HCT116 (cell line): ENCODE results near the gene KLHL24. TPM values are rescaled to one million over a fixed set of nuclear protein-coding genes. Genes with fewer than 3 reads are reported as not detected.
A peak's percentile ranks its signal among the peaks of the same experiment; 100 is the strongest.

ENCODE experiments used
- ATAC-seq: fragments of 200-7000 bp; cut with Tn5 transposase; 2 replicates; pipeline ENCODE4 v1.9.1; 2020; ENCODE audit warnings: mild to moderate bottlenecking, moderate library complexity
- BruUV-seq: library from RNA; stranded (reverse); fragments of 400-500 nt; replicated peaks from 2 replicates; lab custom pipeline; 2021; lab: Mats Ljungman, UMichigan
- CTCF ChIA-PET: fragments of 300-600 bp; sonication (Branson Sonifier 250); formaldehyde crosslinking; loops from one replicate; lab custom pipeline; 2021; ENCODE audit warnings: antibody characterized with exemption; lab: Charles Lee
- POLR2A ChIA-PET: fragments of 300-600, 350-600 bp; sonication (Branson Sonifier 250); formaldehyde crosslinking; loops from one replicate; lab custom pipeline; 2021; ENCODE audit warnings: antibody characterized with exemption; lab: Charles Lee
- RAD21 ChIA-PET, 2 experiments: fragments of 300-600 bp; sonication (Branson Sonifier 250); formaldehyde crosslinking; loops; one replicate each; lab custom pipeline; 2023; ENCODE audit warnings: low total read pairs in 2 of 2; ENCODE audit not compliant: uncharacterized antibody in 2 of 2, unreplicated experiment in 2 of 2, low non-redundant PET in 1 of 2; lab: Charles Lee
- DNase-seq: peaks from one replicate; pipeline ENCODE4 v3.0.0-alpha.2; 2010; ENCODE audit warnings: low read depth, low spot score
- H2AFZ ChIP-seq: fragments of 200-600 bp; shearing (Covaris generic), sonication (generic); 2 replicates; pipeline ENCODE4 v1.6.1; 2017; ENCODE audit warnings: low read depth, mixed run types, mixed read lengths, antibody characterized with exemption, low read length; ENCODE audit not compliant: poor library complexity, severe bottlenecking
- H3K27ac ChIP-seq: 2 replicates; pipeline ENCODE4 v1.5.1; 2012; ENCODE audit warnings: low read depth, low read length
- H3K27me3 ChIP-seq: fragments of 200-600 bp; sonication (generic); 2 replicates; pipeline ENCODE4 v1.6.1; 2016; ENCODE audit warnings: mixed run types, low read length, mixed read lengths; ENCODE audit not compliant: insufficient read depth
- H3K36me3 ChIP-seq, 2 experiments: fragments of 200-500 bp in 1 of 2; fragments of 200-600 bp in 1 of 2; sonication (Bioruptor generic) in 1 of 2; sonication (generic) in 1 of 2; 2 replicates each; pipeline versions ENCODE4 v1.5.1 to v1.6.1; 2014 to 2016; ENCODE audit warnings: low read length in 2 of 2, inconsistent platforms in 1 of 2, mixed read lengths in 1 of 2, mixed run types in 1 of 2; ENCODE audit not compliant: insufficient read depth in 2 of 2, control insufficient read depth in 1 of 2
- H3K4me1 ChIP-seq, 2 experiments: fragments of 200-600 bp in 1 of 2; sonication (generic) in 1 of 2; 2 replicates each; pipeline versions ENCODE4 v1.5.1 to v1.6.1; 2012 to 2017; ENCODE audit warnings: low read length in 2 of 2, inconsistent platforms in 1 of 2, mild to moderate bottlenecking in 1 of 2, mixed read lengths in 1 of 2, mixed run types in 1 of 2, moderate library complexity in 1 of 2; ENCODE audit not compliant: insufficient read depth in 2 of 2, control insufficient read depth in 1 of 2
- H3K4me2 ChIP-seq: fragments of 200-600 bp; sonication (generic); 2 replicates; pipeline ENCODE4 v1.6.1; 2017; ENCODE audit warnings: mixed run types, low read length, mixed read lengths
- H3K4me3 ChIP-seq, 2 experiments: fragments of 200-600 bp in 1 of 2; sonication (generic) in 1 of 2; replicated peaks in 1 of 2; 2 replicates each; pipeline ENCODE4 v1.5.1; 2011 to 2016; ENCODE audit warnings: low read length in 2 of 2, control low read depth in 1 of 2, low read depth in 1 of 2, mild to moderate bottlenecking in 1 of 2, mixed read lengths in 1 of 2, mixed run types in 1 of 2
- H3K79me2 ChIP-seq: fragments of 200-600 bp; sonication (generic); 2 replicates; pipeline ENCODE4 v1.6.1; 2017; ENCODE audit warnings: mild to moderate bottlenecking, mixed run types, low read length, moderate library complexity, mixed read lengths; ENCODE audit not compliant: insufficient read depth
- H3K9ac ChIP-seq: fragments of 200-600 bp; sonication (generic); 2 replicates; pipeline ENCODE4 v1.6.1; 2016; ENCODE audit warnings: low read length, mixed read lengths
- H3K9me2 ChIP-seq: fragments of 200-600 bp; sonication (generic), shearing (Covaris generic); 2 replicates; pipeline ENCODE4 v1.6.1; 2017; ENCODE audit warnings: mixed run types, mild to moderate bottlenecking, moderate library complexity; ENCODE audit not compliant: insufficient read depth
- H3K9me3 ChIP-seq, 2 experiments: fragments of 200-500 bp in 1 of 2; fragments of 200-600 bp in 1 of 2; sonication (Bioruptor generic) in 1 of 2; sonication (generic) in 1 of 2; 2 replicates each; pipeline ENCODE4 v1.6.1; 2014 to 2017; ENCODE audit warnings: low read length in 2 of 2, mixed read lengths in 2 of 2, inconsistent platforms in 1 of 2, low read depth in 1 of 2, mild to moderate bottlenecking in 1 of 2, mixed run types in 1 of 2, moderate library complexity in 1 of 2; ENCODE audit not compliant: control insufficient read depth in 1 of 2, insufficient read depth in 1 of 2
- H4K20me1 ChIP-seq: fragments of 200-600 bp; sonication (generic), shearing (Covaris generic); 2 replicates; pipeline ENCODE4 v1.6.1; 2017; ENCODE audit warnings: mixed run types, mild to moderate bottlenecking, moderate library complexity; ENCODE audit not compliant: insufficient read depth
- ATF3 ChIP-seq: IDR thresholded peaks from 2 replicates; pipeline ENCODE4 v1.6.1; 2012
- CTCF ChIP-seq, 3 experiments: fragments of 200-600 bp in 1 of 3; sonication (generic) in 1 of 3; IDR thresholded peaks in 2 of 3; conservative IDR thresholded peaks in 1 of 3; 2 replicates each; pipeline ENCODE4 v1.5.1; 2012 to 2017; ENCODE audit warnings: low read depth in 2 of 3, low read length in 2 of 3, antibody characterized with exemption in 1 of 3, borderline replicate concordance in 1 of 3, control low read depth in 1 of 3, mild to moderate bottlenecking in 1 of 3, mixed read lengths in 1 of 3, mixed run types in 1 of 3, moderate library complexity in 1 of 3; ENCODE audit not compliant: insufficient read depth in 1 of 3
- ELF1 ChIP-seq: IDR thresholded peaks from 2 replicates; pipeline ENCODE4 v1.6.1; 2012; ENCODE audit warnings: low read depth, borderline replicate concordance
- POLR2A ChIP-seq: IDR thresholded peaks from 2 replicates; pipeline ENCODE4 v1.7.0; 2011; ENCODE audit warnings: borderline replicate concordance; ENCODE audit not compliant: insufficient read depth, insufficient read length; ENCODE audit errors: extremely low read depth
- POLR2AphosphoS5 ChIP-seq: IDR thresholded peaks from 2 replicates; pipeline ENCODE4 v1.6.1; 2011; ENCODE audit warnings: mild to moderate bottlenecking, low read depth, low read length, moderate library complexity
- RAD21 ChIP-seq: IDR thresholded peaks from 2 replicates; pipeline ENCODE4 v1.6.1; 2012; ENCODE audit warnings: low read depth, mild to moderate bottlenecking
- SP1 ChIP-seq: IDR thresholded peaks from 2 replicates; pipeline ENCODE4 v1.6.1; 2012; ENCODE audit warnings: low read depth
- TCF7L2 ChIP-seq: IDR thresholded peaks from 2 replicates; pipeline ENCODE4 v1.7.0; 2011; ENCODE audit warnings: borderline replicate concordance, inconsistent platforms; ENCODE audit not compliant: insufficient read depth, insufficient read length; ENCODE audit errors: extremely low read depth
- YY1 ChIP-seq: IDR thresholded peaks from 2 replicates; pipeline ENCODE4 v1.6.1; 2011; ENCODE audit warnings: low read length, low read depth, moderate library complexity, mild to moderate bottlenecking; ENCODE audit not compliant: insufficient replicate concordance; ENCODE audit errors: extremely low read depth
- ZBTB33 ChIP-seq: IDR thresholded peaks from 2 replicates; pipeline ENCODE4 v1.6.1; 2011; ENCODE audit warnings: mild to moderate bottlenecking, low read length, moderate library complexity; ENCODE audit not compliant: insufficient replicate concordance; ENCODE audit errors: extremely low read depth
- ZFX ChIP-seq: fragments of 450-650 bp; IDR thresholded peaks from 2 replicates; pipeline ENCODE4 v1.6.1; 2017
- ZNF274 ChIP-seq: fragments of 200-500 bp; sonication (Bioruptor generic); IDR thresholded peaks from 2 replicates; pipeline ENCODE4 v1.6.1; 2014; ENCODE audit warnings: mild to moderate bottlenecking, low read depth, low read length, inconsistent platforms
- intact Hi-C: fragments of 100-400 bp; cut with micrococcal nuclease; formaldehyde crosslinking; loops from 2 replicates; pipeline ENCODE4 v1.10.0; 2022
- total RNA-seq: library from RNA; stranded (reverse); gene quantifications from one replicate; pipeline ENCODE4 v1.2.1, GENCODE V29; 2021; ENCODE audit not compliant: unreplicated experiment
- TF ChIP-seq, protein P1 (sequence below): IDR thresholded peaks from 2 replicates; pipeline ENCODE4 v1.6.1; 2012; ENCODE audit warnings: low read depth

The KLHL24 gene
- total RNA-seq, 1 experiment from 2014 or later = 21.0 TPM

GRCh38 chr3:183687705-183688104, 52.3 kb downstream of the KLHL24 start:
- DNase-seq (no peak), ATAC-seq (no peak)
- RAD21 ChIA-PET = no interaction called here
- no peak overlapping the region for H3K9ac ChIP-seq
- no peak overlapping the region for H3K27ac ChIP-seq
- TF ChIP-seq POLR2AphosphoS5 = no peak
- no peak for TF ChIP-seq ZNF274
- TF ChIP-seq ZFX = no peak
- TF ChIP-seq POLR2A = no peak
- TF ChIP-seq ELF1 = no peak
- no peak overlapping the region for H3K4me3 ChIP-seq
- H3K4me1 ChIP-seq = no peaks in the 10 kb centered on the region
- no peaks in the 10 kb centered on the region for H4K20me1 ChIP-seq
- no peaks in the 10 kb centered on the region for H3K9me2 ChIP-seq
- H3K9me3 ChIP-seq = no peaks in the 10 kb centered on the region
- no peaks in the 10 kb centered on the region for H3K36me3 ChIP-seq
- no peak overlapping the region for H2AFZ ChIP-seq
- H3K27me3 ChIP-seq = no peaks in the 10 kb centered on the region
- intact Hi-C loops = no loop called here
- BruUV-seq = no TSS peak
- POLR2A ChIA-PET = no interaction called here
- CTCF ChIA-PET = no interaction called here
- no peak overlapping the region for H3K4me2 ChIP-seq
- no peaks in the 10 kb centered on the region for H3K79me2 ChIP-seq

DNA sequence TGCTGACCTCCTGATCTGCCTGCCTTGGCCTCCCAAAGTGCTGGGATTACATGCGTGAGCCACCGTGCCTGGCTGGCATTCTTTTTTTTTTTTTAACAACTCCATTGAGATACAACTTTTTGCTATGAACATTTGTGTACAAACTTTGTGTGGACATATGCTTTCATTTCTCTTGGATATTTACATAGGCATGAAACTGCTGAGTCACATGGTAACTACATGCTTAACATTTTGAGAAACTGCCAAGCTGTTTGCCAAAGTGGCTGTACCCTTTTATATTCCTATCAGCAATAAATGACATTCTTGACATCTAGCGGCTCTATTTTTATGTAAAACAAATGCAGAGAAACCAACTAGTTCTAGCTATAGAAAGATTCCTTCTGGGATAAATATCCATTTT, 53.5 kb downstream of the KLHL24 start:
- no peaks in the 10 kb centered on the region for H4K20me1 ChIP-seq
- ATAC-seq (no peak), DNase-seq (no peak)
- intact Hi-C loops = no loop called here
- ChIA-PET RAD21 (no interaction called here), POLR2A (no interaction called here), CTCF (no interaction called here)
- H3K9me2 ChIP-seq = no peaks in the 10 kb centered on the region
- no peaks in the 10 kb centered on the region for H3K9me3 ChIP-seq
- peak overlapping the region; percentile 35 for H2AFZ ChIP-seq
- H3K27me3 ChIP-seq = no peaks in the 10 kb centered on the region
- H3K4me3 ChIP-seq = no peak overlapping the region
- H3K27ac ChIP-seq = no peak overlapping the region
- H3K9ac ChIP-seq = no peak overlapping the region
- no TSS peak for BruUV-seq
- H3K79me2 ChIP-seq = no peaks in the 10 kb centered on the region
- no peaks in the 10 kb centered on the region for H3K36me3 ChIP-seq
- H3K4me1 ChIP-seq = no peaks in the 10 kb centered on the region
- no peak overlapping the region for H3K4me2 ChIP-seq
- TF ChIP-seq RAD21 = no peak
- TF ChIP-seq ZNF274 = no peak
- TF ChIP-seq ZBTB33 = no peak
- TF ChIP-seq TCF7L2 = no peak
- no peak for TF ChIP-seq ATF3
- no peak for TF ChIP-seq SP1
- TF ChIP-seq, protein P1, sequence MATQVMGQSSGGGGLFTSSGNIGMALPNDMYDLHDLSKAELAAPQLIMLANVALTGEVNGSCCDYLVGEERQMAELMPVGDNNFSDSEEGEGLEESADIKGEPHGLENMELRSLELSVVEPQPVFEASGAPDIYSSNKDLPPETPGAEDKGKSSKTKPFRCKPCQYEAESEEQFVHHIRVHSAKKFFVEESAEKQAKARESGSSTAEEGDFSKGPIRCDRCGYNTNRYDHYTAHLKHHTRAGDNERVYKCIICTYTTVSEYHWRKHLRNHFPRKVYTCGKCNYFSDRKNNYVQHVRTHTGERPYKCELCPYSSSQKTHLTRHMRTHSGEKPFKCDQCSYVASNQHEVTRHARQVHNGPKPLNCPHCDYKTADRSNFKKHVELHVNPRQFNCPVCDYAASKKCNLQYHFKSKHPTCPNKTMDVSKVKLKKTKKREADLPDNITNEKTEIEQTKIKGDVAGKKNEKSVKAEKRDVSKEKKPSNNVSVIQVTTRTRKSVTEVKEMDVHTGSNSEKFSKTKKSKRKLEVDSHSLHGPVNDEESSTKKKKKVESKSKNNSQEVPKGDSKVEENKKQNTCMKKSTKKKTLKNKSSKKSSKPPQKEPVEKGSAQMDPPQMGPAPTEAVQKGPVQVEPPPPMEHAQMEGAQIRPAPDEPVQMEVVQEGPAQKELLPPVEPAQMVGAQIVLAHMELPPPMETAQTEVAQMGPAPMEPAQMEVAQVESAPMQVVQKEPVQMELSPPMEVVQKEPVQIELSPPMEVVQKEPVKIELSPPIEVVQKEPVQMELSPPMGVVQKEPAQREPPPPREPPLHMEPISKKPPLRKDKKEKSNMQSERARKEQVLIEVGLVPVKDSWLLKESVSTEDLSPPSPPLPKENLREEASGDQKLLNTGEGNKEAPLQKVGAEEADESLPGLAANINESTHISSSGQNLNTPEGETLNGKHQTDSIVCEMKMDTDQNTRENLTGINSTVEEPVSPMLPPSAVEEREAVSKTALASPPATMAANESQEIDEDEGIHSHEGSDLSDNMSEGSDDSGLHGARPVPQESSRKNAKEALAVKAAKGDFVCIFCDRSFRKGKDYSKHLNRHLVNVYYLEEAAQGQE = no peak
- TF ChIP-seq CTCF (IDR thresholded peaks at IDR 0.05 in 2 of 3, conservative IDR thresholded peaks at IDR 0.05 in 1 of 3; ENCODE audit: borderline replicate concordance in 1 of 3, insufficient read depth in 1 of 3, low read depth in 2 of 3, low read length in 2 of 3) = no peak
- TF ChIP-seq YY1 = no peak
